ENCODE measurements around the gene CYP1A2.

Gene CYP1A2

GRCh38 chr15:74723754-74724334, 24.8 kb upstream of the CYP1A2 start:
- no peak for TF ChIP-seq REST (IDR thresholded peaks at IDR 0.05; ENCODE audit: insufficient read depth in 1 of 2, low read depth in 2 of 2, low read length in 2 of 2)
- TF ChIP-seq TAF1 (IDR thresholded peaks at IDR 0.05; ENCODE audit: borderline replicate concordance, insufficient read depth, low read length), result no peak
- no peak for TF ChIP-seq POLR2AphosphoS5 (IDR thresholded peaks at IDR 0.05; ENCODE audit: low read depth, low read length)
- TF ChIP-seq SIN3A (IDR thresholded peaks at IDR 0.05; ENCODE audit: borderline replicate concordance, insufficient read depth, low read length), result no peak
- no peak for TF ChIP-seq FOXP2 (optimal IDR thresholded peaks at IDR 0.05; ENCODE audit: borderline replicate concordance, extremely low read depth, extremely low read length, insufficient read depth)

- TF ChIP-seq SIN3A (IDR thresholded peaks at IDR 0.05; ENCODE audit: borderline replicate concordance, insufficient read depth, low read length), result no peak
- no peak for TF ChIP-seq TAF1 (IDR thresholded peaks at IDR 0.05; ENCODE audit: borderline replicate concordance, insufficient read depth, low read length)
- TF ChIP-seq FOXP2 (optimal IDR thresholded peaks at IDR 0.05; ENCODE audit: borderline replicate concordance, extremely low read depth, extremely low read length, insufficient read depth), result no peak
- no peak for TF ChIP-seq REST (IDR thresholded peaks at IDR 0.05; ENCODE audit: insufficient read depth in 1 of 2, low read depth in 2 of 2, low read length in 2 of 2)
- no peak for TF ChIP-seq POLR2AphosphoS5 (IDR thresholded peaks at IDR 0.05; ENCODE audit: low read depth, low read length)
These were observed 23.9 kb upstream of the CYP1A2 start for GRCh38 chr15:74724570-74725224.

GRCh38 chr15:74725225-74725774, 23.3 kb upstream of the CYP1A2 start, which contains the start of gene CYP1A1:
TSS of gene CYP1A1 (minus strand) at chr15:74725528. CDS start at chr15:74723097, 2,431 bp downstream.
- TF ChIP-seq SIN3A (IDR thresholded peaks at IDR 0.05; ENCODE audit: borderline replicate concordance, insufficient read depth, low read length), result no peak
- no peak for TF ChIP-seq POLR2AphosphoS5 (IDR thresholded peaks at IDR 0.05; ENCODE audit: low read depth, low read length)
- no peak for TF ChIP-seq FOXP2 (optimal IDR thresholded peaks at IDR 0.05; ENCODE audit: borderline replicate concordance, extremely low read depth, extremely low read length, insufficient read depth)

GRCh38 chr15:74725845-74726773, 22.5 kb upstream of the CYP1A2 start:
- 0 out of 2 replicates have a peak, but pooled peaks have one; percentile 18 for TF ChIP-seq POLR2AphosphoS5 (IDR thresholded peaks at IDR 0.05; ENCODE audit: low read depth, low read length)
- no peak for TF ChIP-seq SIN3A (IDR thresholded peaks at IDR 0.05; ENCODE audit: borderline replicate concordance, insufficient read depth, low read length)
- no peak for TF ChIP-seq TAF1 (IDR thresholded peaks at IDR 0.05; ENCODE audit: borderline replicate concordance, insufficient read depth, low read length)

- no peak for TF ChIP-seq POLR2AphosphoS5 (IDR thresholded peaks at IDR 0.05; ENCODE audit: low read depth, low read length)
- TF ChIP-seq REST (IDR thresholded peaks at IDR 0.05; ENCODE audit: insufficient read depth in 1 of 2, low read depth in 2 of 2, low read length in 2 of 2), result no peak
- TF ChIP-seq TAF1 (IDR thresholded peaks at IDR 0.05; ENCODE audit: borderline replicate concordance, insufficient read depth, low read length), result no peak
These were observed 21.9 kb upstream of the CYP1A2 start for GRCh38 chr15:74726774-74727164.

Data from PFSK-1 (cell line).